Measurements from ENCODE around the gene OR7G2.
"Not testable (repeated sequence)": the region's sequence is repeated elsewhere in the genome, so short reads cannot be mapped to it uniquely, and the experiment has no call there.

The OR7G2 gene

DNA sequence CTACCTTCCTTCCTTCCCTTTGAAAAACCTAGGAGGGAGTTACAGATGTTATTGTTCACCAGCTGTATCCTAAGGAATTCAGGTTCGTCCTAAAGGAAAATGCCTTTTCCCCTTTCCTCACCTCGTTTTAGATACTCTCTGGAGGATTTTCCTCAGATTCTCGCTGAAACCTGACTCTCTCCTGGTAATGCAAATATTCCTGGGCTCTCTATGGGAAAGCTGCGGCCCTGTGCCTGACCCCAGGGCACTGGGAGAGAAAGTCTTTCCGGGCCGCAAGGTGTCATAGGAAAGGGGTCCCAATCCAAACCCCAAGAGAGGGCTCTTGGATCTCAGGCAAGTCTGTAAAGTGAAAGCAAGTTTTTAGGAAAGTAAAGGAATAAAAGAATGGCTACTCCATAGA, 33.5 kb downstream of the OR7G2 start:
- WGBS: 34% methylated on average over 6 of the region's 6 CpGs
- H3K27me3 ChIP-seq (ENCODE audit: insufficient read depth, low read length): no peaks in the 10 kb centered on the region
- peaks cover 18% of the 10 kb centered on the region for H3K4me1 ChIP-seq (ENCODE audit: insufficient read depth, low read length)
- H3K4me3 ChIP-seq (ENCODE audit: low read length): no peak overlapping the region
- peak overlapping the region; percentile 86 for H3K27ac ChIP-seq (ENCODE audit: low read depth, low read length)
- H3K36me3 ChIP-seq (ENCODE audit: insufficient read depth, low read length): no peaks in the 10 kb centered on the region
- H3K9ac ChIP-seq (ENCODE audit: low read depth, low read length): no peak overlapping the region
- no peaks in the 10 kb centered on the region for H3K9me3 ChIP-seq (ENCODE audit: insufficient read depth, low read depth, low read length)

DNA sequence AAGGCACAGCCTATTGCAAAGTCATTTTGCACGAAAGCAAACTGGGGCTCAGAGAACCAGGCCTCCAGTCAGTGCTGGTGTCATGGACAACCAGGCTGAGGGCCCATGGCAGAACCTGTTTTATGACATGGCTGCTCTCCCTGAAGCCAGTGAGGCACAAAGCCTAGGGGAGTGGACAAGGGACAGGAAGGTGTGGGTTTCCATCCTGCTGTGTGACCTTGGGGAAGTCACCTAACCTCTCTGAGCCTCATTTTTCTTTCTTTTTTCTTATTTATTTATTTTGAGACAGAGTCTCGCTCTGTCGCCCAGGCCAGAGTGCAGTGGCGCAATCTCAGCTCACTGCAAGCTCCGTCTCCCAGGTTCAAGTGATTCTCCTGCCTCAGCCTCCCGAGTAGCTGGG, 35.6 kb downstream of the OR7G2 start:
- not testable (repeated sequence) for H3K36me3 ChIP-seq (ENCODE audit: insufficient read depth, low read length)

GRCh38 chr19:9070066-9070465, 37.2 kb downstream of the OR7G2 start:
- 28% methylated on average over 5 of the region's 5 CpGs for WGBS

More for the DNA sequence above, 35.6 kb downstream of the OR7G2 start:
- not testable (repeated sequence) for H3K27ac ChIP-seq (ENCODE audit: low read depth, low read length); H3K9ac ChIP-seq (ENCODE audit: low read depth, low read length); H3K4me3 ChIP-seq (ENCODE audit: low read length); H3K9me3 ChIP-seq (ENCODE audit: insufficient read depth, low read depth, low read length); H3K27me3 ChIP-seq (ENCODE audit: insufficient read depth, low read length)
- WGBS: 95% methylated on average over 6 of the region's 6 CpGs
- H3K4me1 ChIP-seq (ENCODE audit: insufficient read depth, low read length): peaks cover 18% of the 10 kb centered on the region

DNA sequence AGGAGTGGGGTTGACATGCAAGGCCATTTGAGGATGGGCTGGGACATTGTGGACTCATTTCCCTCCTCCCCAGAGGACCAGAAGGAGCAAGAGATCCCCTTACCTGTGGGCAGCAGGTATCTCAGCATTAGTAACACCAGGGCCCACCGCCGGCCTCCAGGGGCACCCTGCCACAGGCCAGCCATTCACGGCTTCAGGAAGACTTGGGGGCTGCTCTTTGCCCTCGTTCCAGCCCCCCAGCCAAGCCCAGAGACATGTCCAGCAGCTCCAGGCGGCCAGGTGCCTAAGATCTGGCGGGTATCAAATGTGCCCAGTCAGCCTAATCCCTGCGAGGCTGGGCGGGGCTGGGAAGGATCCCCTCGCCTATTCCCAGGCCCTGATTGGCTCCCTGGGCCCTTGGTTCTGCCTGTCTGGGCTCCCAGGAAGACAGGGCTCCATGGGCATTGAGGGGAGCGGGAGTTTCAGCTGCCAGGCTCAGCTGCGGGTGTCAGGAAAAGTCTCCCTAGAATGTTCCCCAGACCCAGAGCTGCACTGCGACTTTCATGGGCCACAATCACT, 41.7 kb downstream of the OR7G2 start:
- Histone ChIP-seq H3K9me3 (ENCODE audit: insufficient read depth, low read depth, low read length) (no peaks in the 10 kb centered on the region), H3K4me1 (ENCODE audit: insufficient read depth, low read length) (no peaks in the 10 kb centered on the region), H3K27ac (ENCODE audit: low read depth, low read length) (no peak overlapping the region), H3K9ac (ENCODE audit: low read depth, low read length) (no peak overlapping the region), H3K4me3 (ENCODE audit: low read length) (no peak overlapping the region), H3K36me3 (ENCODE audit: insufficient read depth, low read length) (no peaks in the 10 kb centered on the region), H3K27me3 (ENCODE audit: insufficient read depth, low read length) (no peaks in the 10 kb centered on the region)
- 85% methylated on average over 12 of the region's 12 CpGs for WGBS

More at GRCh38 chr19:9070066-9070465, 37.2 kb downstream of the OR7G2 start:
- Histone ChIP-seq H3K27me3 (ENCODE audit: insufficient read depth, low read length) (no peaks in the 10 kb centered on the region), H3K36me3 (ENCODE audit: insufficient read depth, low read length) (no peaks in the 10 kb centered on the region), H3K27ac (ENCODE audit: low read depth, low read length) (peak overlapping the region; percentile 60; the same call in 1 of the 2 replicates), H3K9ac (ENCODE audit: low read depth, low read length) (no peak overlapping the region), H3K4me1 (ENCODE audit: insufficient read depth, low read length) (peaks cover 9% of the 10 kb centered on the region), H3K4me3 (ENCODE audit: low read length) (no peak overlapping the region), H3K9me3 (ENCODE audit: insufficient read depth, low read depth, low read length) (no peaks in the 10 kb centered on the region)

GRCh38 chr19:9061879-9062278, 45.4 kb downstream of the OR7G2 start:
- WGBS: 89% methylated on average over 8 of the region's 8 CpGs
- no peak overlapping the region for H3K27ac ChIP-seq (ENCODE audit: low read depth, low read length)
- H3K27me3 ChIP-seq (ENCODE audit: insufficient read depth, low read length): no peaks in the 10 kb centered on the region
- no peaks in the 10 kb centered on the region for H3K36me3 ChIP-seq (ENCODE audit: insufficient read depth, low read length)
- no peaks in the 10 kb centered on the region for H3K4me1 ChIP-seq (ENCODE audit: insufficient read depth, low read length)
- no peak overlapping the region for H3K4me3 ChIP-seq (ENCODE audit: low read length)
- H3K9me3 ChIP-seq (ENCODE audit: insufficient read depth, low read depth, low read length): no peaks in the 10 kb centered on the region
- no peak overlapping the region for H3K9ac ChIP-seq (ENCODE audit: low read depth, low read length)

DNA sequence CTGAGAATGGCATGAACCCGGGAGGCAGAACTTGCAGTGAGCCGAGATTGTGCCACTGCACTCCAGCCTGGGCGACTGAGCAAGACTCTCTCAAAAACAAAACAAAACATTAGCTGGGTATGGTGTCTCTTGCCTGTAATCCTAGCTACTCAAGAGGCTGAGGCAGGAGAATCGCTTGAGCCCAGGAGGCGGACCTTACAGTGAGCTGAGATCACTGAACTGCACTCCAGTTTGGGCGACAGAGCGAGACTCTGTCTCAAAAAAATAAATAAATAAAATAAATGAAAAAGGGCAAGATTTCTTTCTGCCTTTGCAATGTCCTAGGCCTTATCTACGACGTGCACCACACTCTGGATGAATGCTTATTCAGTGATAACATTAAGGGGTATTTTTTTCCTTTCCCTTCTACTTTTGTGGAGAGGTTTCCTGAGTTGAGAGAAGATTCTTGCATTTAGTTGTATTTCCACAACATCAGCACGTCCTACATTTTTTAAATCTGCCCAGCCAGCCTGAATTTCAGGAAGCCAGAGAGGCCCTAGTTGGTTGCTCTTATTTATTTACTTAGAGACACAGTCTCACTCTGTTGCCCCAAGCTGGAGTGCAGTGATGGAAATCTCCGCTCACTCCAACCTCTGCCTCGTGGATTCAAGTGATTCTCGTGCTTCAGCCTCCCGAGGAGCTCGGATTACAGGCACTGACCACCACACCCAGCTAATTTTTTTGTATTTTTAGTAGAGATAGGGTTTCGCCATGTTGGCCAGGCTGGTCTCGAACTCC, 46.5 kb downstream of the OR7G2 start:
- Histone ChIP-seq H3K9ac (ENCODE audit: low read depth, low read length) (no peak overlapping the region), H3K4me1 (ENCODE audit: insufficient read depth, low read length) (peaks cover 3% of the 10 kb centered on the region; the same call in 1 of the 2 replicates), H3K9me3 (ENCODE audit: insufficient read depth, low read depth, low read length) (no peaks in the 10 kb centered on the region), H3K4me3 (ENCODE audit: low read length) (no peak overlapping the region), H3K36me3 (ENCODE audit: insufficient read depth, low read length) (no peaks in the 10 kb centered on the region), H3K27me3 (ENCODE audit: insufficient read depth, low read length) (no peaks in the 10 kb centered on the region), H3K27ac (ENCODE audit: low read depth, low read length) (no peak overlapping the region)
- WGBS: 82% methylated on average over 14 of the region's 17 CpGs

GRCh38 chr19:9058905-9059667, 48.2 kb downstream of the OR7G2 start:
- no peak overlapping the region for H3K27ac ChIP-seq (ENCODE audit: low read depth, low read length)
- H3K27me3 ChIP-seq (ENCODE audit: insufficient read depth, low read length): no peaks in the 10 kb centered on the region
- no peaks in the 10 kb centered on the region for H3K9me3 ChIP-seq (ENCODE audit: insufficient read depth, low read depth, low read length)
- WGBS: 86% methylated on average over 12 of the region's 12 CpGs
- no peak overlapping the region for H3K9ac ChIP-seq (ENCODE audit: low read depth, low read length)
- H3K4me3 ChIP-seq (ENCODE audit: low read length): no peak overlapping the region
- H3K4me1 ChIP-seq (ENCODE audit: insufficient read depth, low read length): peaks cover 14% of the 10 kb centered on the region
- H3K36me3 ChIP-seq (ENCODE audit: insufficient read depth, low read length): no peaks in the 10 kb centered on the region

DNA sequence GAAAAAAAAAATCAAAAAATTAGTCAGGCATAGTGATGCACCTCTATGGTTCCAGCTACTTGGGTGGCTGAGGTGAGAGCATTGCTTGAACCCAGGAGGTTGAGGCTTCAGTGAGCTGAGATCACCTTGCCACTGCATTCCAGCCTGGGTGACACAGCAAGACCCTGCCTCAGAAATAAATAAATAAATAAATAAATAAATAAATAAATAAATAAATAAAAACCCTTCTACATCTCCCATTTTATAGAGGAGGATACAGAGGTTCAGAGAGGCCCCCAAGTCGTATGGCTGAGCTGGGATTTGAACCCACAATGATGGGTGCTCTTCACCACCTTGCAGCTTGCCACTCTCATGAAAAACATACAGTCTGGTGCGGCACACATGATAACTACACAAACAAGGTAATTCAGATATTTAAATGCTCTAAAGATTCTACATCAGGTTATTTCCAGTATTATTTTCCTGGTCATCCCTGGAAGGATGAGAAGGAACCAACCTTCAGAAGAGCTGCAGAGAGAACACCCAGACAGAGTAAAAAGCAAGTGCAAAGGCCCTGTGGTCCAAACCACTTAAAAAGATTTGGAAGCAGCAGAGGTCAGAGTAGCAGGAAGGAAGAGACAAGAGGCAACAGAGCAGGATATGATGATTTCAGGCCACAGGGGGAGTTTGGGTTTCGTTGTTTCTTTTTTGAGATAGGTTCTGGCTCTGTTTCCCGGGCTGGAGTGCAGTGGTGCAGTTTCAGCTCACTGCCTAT, 49.6 kb downstream of the OR7G2 start:
- 94% methylated on average over 4 of the region's 4 CpGs for WGBS
- Histone ChIP-seq H3K4me1 (ENCODE audit: insufficient read depth, low read length) (peaks cover 16% of the 10 kb centered on the region), H3K27me3 (ENCODE audit: insufficient read depth, low read length) (no peaks in the 10 kb centered on the region)

DNA sequence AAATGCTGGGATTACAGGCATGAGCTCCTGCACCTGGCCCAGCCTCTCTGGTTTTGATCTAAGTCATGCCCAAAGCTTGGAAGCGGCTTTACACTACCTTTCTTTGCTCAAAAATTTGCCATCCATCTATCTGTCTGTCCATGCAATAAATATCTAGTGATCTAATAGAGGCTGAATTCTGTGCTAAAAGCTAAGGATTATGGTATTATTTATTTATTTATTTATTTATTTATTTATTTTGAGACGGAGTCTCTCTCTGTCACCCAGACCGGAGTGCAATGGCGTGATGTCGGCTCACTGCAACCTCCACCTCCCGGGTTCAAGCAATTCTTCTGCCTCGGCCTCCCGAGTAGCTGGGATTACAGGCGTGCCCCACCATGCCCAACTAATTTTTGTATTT, 51.1 kb downstream of the OR7G2 start:
- H3K9me3 ChIP-seq (ENCODE audit: insufficient read depth, low read depth, low read length); H3K27ac ChIP-seq (ENCODE audit: low read depth, low read length); H3K4me3 ChIP-seq (ENCODE audit: low read length); H3K36me3 ChIP-seq (ENCODE audit: insufficient read depth, low read length); H3K9ac ChIP-seq (ENCODE audit: low read depth, low read length); H3K27me3 ChIP-seq (ENCODE audit: insufficient read depth, low read length): not testable (repeated sequence)
- WGBS: 98% methylated on average over 9 of the region's 9 CpGs
- H3K4me1 ChIP-seq (ENCODE audit: insufficient read depth, low read length): peaks cover 16% of the 10 kb centered on the region

More for the DNA sequence above, 49.6 kb downstream of the OR7G2 start:
- Histone ChIP-seq H3K27ac (ENCODE audit: low read depth, low read length) (no peak overlapping the region), H3K9ac (ENCODE audit: low read depth, low read length) (no peak overlapping the region), H3K4me3 (ENCODE audit: low read length) (no peak overlapping the region), H3K36me3 (ENCODE audit: insufficient read depth, low read length) (no peaks in the 10 kb centered on the region), H3K9me3 (ENCODE audit: insufficient read depth, low read depth, low read length) (no peaks in the 10 kb centered on the region)

- Histone ChIP-seq H3K27ac (ENCODE audit: low read depth, low read length) (peak overlapping the region; percentile 74), H3K36me3 (ENCODE audit: insufficient read depth, low read length) (no peaks in the 10 kb centered on the region), H3K27me3 (ENCODE audit: insufficient read depth, low read length) (no peaks in the 10 kb centered on the region), H3K9me3 (ENCODE audit: insufficient read depth, low read depth, low read length) (no peaks in the 10 kb centered on the region), H3K4me3 (ENCODE audit: low read length) (0 out of 2 replicates have a peak overlapping the region, but pooled peaks have one; percentile 17), H3K4me1 (ENCODE audit: insufficient read depth, low read length) (peaks cover 16% of the 10 kb centered on the region), H3K9ac (ENCODE audit: low read depth, low read length) (no peak overlapping the region)
- WGBS: 1% methylated on average over 4 of the region's 8 CpGs
Measured at GRCh38 chr19:9054765-9055164, 52.5 kb downstream of the OR7G2 start.
